SK-N-SH (cell line): ENCODE data around the gene ERCC8.

ENCODE experiments used
- EP300 ChIP-seq, 2 experiments: IDR thresholded peaks; 2 replicates each; pipeline versions ENCODE4 v1.4.0 to v1.6.1; 2012; ENCODE audit warnings: borderline replicate concordance in 1 of 2, low read depth in 1 of 2, low read length in 1 of 2
- EZH2phosphoT487 ChIP-seq: fragments of 200-600 bp; sonication (generic); IDR thresholded peaks from 2 replicates; pipeline ENCODE4 v1.6.1; 2017; ENCODE audit warnings: low read depth, mixed run types, mild to moderate bottlenecking, antibody characterized with exemption, moderate library complexity, borderline replicate concordance
- POLR2AphosphoS5 ChIP-seq: IDR thresholded peaks from 2 replicates; pipeline ENCODE4 v1.6.1; 2012; ENCODE audit warnings: low read depth, low read length
- SMC3 ChIP-seq: IDR thresholded peaks from 2 replicates; pipeline ENCODE4 v1.6.1; 2012; ENCODE audit warnings: low read depth, low read length, improper control_type of control experiment
- TAF1 ChIP-seq: IDR thresholded peaks from 2 replicates; pipeline ENCODE4 v1.6.1; 2012; ENCODE audit warnings: low read depth, mild to moderate bottlenecking, low read length, moderate library complexity, borderline replicate concordance
- TEAD4 ChIP-seq: IDR thresholded peaks from 2 replicates; pipeline ENCODE4 v1.4.0; 2012; ENCODE audit warnings: mild to moderate bottlenecking, borderline replicate concordance; ENCODE audit not compliant: insufficient read depth
- YY1 ChIP-seq: IDR thresholded peaks from 2 replicates; pipeline ENCODE4 v1.4.0; 2012; ENCODE audit warnings: low read depth, mild to moderate bottlenecking
- TF ChIP-seq, protein P1 (sequence below): fragments of 200-600 bp; sonication (generic); IDR thresholded peaks from 2 replicates; pipeline ENCODE4 v1.6.1; 2017; ENCODE audit warnings: antibody characterized with exemption, mild to moderate bottlenecking, moderate library complexity
- TF ChIP-seq, protein P2 (sequence below): IDR thresholded peaks from 2 replicates; pipeline ENCODE4 v1.6.1; 2012; ENCODE audit warnings: mild to moderate bottlenecking, low read depth, low read length, moderate library complexity
- TF ChIP-seq, protein P3 (sequence below): IDR thresholded peaks from 2 replicates; pipeline ENCODE4 v1.4.0; 2012; ENCODE audit warnings: low read depth
- TF ChIP-seq, protein P4 (sequence below): IDR thresholded peaks from 2 replicates; pipeline ENCODE4; 2012

DNA sequence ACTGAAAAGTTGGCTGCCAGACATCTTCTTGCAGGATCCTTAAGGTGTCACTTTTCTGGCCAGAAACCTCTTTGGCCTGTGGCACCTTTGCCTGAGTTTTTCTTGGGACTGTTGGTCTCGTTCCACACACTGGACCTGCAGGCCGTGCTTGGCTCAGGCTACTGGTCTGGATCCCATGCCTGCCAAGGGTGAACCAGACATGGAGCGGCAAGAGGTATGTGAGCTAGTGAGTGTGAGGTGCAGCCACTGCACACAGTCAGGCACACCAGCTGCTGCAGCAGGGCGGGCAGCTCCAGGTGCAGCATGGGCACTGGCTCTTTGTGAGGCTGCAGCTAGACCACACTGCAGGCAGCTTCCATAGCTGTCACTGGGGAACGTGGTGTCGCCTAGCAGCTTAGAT is 48.0 kb upstream of the ERCC8 start:
- TF ChIP-seq POLR2AphosphoS5 (no peak), YY1 (no peak), TEAD4 (no peak), EZH2phosphoT487 (no peak), TAF1 (no peak), EP300 (IDR thresholded peaks at IDR 0.05; ENCODE audit: borderline replicate concordance in 1 of 2, low read depth in 1 of 2, low read length in 1 of 2) (no peak), SMC3 (no peak)
- TF ChIP-seq, protein P1, sequence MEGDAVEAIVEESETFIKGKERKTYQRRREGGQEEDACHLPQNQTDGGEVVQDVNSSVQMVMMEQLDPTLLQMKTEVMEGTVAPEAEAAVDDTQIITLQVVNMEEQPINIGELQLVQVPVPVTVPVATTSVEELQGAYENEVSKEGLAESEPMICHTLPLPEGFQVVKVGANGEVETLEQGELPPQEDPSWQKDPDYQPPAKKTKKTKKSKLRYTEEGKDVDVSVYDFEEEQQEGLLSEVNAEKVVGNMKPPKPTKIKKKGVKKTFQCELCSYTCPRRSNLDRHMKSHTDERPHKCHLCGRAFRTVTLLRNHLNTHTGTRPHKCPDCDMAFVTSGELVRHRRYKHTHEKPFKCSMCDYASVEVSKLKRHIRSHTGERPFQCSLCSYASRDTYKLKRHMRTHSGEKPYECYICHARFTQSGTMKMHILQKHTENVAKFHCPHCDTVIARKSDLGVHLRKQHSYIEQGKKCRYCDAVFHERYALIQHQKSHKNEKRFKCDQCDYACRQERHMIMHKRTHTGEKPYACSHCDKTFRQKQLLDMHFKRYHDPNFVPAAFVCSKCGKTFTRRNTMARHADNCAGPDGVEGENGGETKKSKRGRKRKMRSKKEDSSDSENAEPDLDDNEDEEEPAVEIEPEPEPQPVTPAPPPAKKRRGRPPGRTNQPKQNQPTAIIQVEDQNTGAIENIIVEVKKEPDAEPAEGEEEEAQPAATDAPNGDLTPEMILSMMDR: no peak
- TF ChIP-seq, protein P2, sequence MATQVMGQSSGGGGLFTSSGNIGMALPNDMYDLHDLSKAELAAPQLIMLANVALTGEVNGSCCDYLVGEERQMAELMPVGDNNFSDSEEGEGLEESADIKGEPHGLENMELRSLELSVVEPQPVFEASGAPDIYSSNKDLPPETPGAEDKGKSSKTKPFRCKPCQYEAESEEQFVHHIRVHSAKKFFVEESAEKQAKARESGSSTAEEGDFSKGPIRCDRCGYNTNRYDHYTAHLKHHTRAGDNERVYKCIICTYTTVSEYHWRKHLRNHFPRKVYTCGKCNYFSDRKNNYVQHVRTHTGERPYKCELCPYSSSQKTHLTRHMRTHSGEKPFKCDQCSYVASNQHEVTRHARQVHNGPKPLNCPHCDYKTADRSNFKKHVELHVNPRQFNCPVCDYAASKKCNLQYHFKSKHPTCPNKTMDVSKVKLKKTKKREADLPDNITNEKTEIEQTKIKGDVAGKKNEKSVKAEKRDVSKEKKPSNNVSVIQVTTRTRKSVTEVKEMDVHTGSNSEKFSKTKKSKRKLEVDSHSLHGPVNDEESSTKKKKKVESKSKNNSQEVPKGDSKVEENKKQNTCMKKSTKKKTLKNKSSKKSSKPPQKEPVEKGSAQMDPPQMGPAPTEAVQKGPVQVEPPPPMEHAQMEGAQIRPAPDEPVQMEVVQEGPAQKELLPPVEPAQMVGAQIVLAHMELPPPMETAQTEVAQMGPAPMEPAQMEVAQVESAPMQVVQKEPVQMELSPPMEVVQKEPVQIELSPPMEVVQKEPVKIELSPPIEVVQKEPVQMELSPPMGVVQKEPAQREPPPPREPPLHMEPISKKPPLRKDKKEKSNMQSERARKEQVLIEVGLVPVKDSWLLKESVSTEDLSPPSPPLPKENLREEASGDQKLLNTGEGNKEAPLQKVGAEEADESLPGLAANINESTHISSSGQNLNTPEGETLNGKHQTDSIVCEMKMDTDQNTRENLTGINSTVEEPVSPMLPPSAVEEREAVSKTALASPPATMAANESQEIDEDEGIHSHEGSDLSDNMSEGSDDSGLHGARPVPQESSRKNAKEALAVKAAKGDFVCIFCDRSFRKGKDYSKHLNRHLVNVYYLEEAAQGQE: no peak
- TF ChIP-seq, protein P3, sequence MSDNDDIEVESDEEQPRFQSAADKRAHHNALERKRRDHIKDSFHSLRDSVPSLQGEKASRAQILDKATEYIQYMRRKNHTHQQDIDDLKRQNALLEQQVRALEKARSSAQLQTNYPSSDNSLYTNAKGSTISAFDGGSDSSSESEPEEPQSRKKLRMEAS: no peak
- TF ChIP-seq, protein P4, sequence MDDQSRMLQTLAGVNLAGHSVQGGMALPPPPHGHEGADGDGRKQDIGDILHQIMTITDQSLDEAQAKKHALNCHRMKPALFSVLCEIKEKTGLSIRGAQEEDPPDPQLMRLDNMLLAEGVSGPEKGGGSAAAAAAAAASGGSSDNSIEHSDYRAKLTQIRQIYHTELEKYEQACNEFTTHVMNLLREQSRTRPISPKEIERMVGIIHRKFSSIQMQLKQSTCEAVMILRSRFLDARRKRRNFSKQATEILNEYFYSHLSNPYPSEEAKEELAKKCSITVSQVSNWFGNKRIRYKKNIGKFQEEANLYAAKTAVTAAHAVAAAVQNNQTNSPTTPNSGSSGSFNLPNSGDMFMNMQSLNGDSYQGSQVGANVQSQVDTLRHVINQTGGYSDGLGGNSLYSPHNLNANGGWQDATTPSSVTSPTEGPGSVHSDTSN: no peak
